ENCODE measurements around the gene GP9.

The GP9 gene

GRCh38 chr3:129047553-129047839 is 13.1 kb upstream of the GP9 start:
- no peak for TF ChIP-seq CTCF (conservative IDR thresholded peaks at IDR 0.05; ENCODE audit: low read depth, low read length)
- H3K4me3 ChIP-seq (ENCODE audit: low read depth, low read length), result no peak overlapping the region
- DNase-seq (ENCODE audit: low read depth), result no peak

- no peak for DNase-seq (ENCODE audit: low read depth)
These were observed 9.9 kb upstream of the GP9 start for GRCh38 chr3:129050556-129051295.

DNA sequence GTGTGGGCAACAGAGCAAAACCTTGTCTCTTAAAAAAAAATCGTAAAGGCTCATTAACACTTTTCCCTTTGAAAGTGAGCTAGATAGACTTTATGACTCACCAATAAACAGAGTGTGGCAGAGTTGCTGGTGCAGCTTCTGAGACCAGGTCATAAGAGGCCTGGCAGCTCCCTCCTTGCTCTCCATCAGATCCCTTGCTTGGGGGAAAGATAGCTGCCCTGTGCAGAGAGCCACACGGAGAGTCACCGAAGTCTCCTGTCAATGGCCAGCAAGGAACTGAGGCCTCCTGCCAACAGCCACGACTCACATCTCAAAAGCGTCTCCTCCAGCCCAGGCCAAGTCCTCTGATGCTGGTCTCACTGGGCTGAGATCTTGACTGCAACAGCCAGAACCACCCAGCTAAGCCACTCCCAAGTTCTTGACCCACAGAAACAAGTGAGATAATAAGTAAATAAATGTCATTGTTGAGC is 8.7 kb upstream of the GP9 start:
- no peak overlapping the region for H3K4me3 ChIP-seq (ENCODE audit: low read depth, low read length)
- no peak for DNase-seq (ENCODE audit: low read depth)
- no peak for TF ChIP-seq CTCF (conservative IDR thresholded peaks at IDR 0.05; ENCODE audit: low read depth, low read length)

More at GRCh38 chr3:129050556-129051295, 9.9 kb upstream of the GP9 start:
- TF ChIP-seq CTCF (conservative IDR thresholded peaks at IDR 0.05; ENCODE audit: low read depth, low read length), result no peak
- H3K4me3 ChIP-seq (ENCODE audit: low read depth, low read length), result no peak overlapping the region

GRCh38 chr3:129052675-129053074 is 7.9 kb upstream of the GP9 start:
- TF ChIP-seq CTCF (conservative IDR thresholded peaks at IDR 0.05; ENCODE audit: low read depth, low read length), result no peak
- DNase-seq (ENCODE audit: low read depth), result no peak
- no peak overlapping the region for H3K4me3 ChIP-seq (ENCODE audit: low read depth, low read length)

DNA sequence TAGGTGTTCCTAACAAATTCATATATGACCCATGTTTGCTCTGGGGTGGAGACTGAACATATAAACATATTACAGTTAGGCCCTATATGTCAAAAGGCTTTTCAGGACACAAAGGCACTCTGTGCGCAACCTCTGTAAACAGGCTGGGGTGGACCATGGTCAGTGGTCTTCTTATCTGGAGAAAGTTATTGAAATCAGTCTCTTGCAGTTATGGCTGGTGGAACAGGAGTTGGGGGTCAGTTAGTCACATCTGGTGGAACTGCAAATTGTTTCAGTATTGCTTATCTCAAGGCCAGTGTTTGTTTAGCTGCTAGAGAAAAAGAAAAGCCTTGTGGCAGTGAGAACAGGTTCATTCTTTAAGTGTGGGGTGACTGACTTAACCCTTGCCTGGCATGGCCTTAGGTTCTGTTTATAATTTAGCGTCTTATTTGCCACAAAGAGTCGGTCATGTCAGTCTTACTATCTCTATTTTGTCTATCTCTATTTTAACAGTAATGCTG is 5.9 kb upstream of the GP9 start:
- DNase-seq (ENCODE audit: low read depth), result peak; percentile 16
- no peak for TF ChIP-seq CTCF (conservative IDR thresholded peaks at IDR 0.05; ENCODE audit: low read depth, low read length)
- H3K4me3 ChIP-seq (ENCODE audit: low read depth, low read length), result no peak overlapping the region

GRCh38 chr3:129056451-129057173 is 4.0 kb upstream of the GP9 start:
- no peak overlapping the region for H3K4me3 ChIP-seq (ENCODE audit: low read depth, low read length)
- DNase-seq (ENCODE audit: low read depth), result no peak
- TF ChIP-seq CTCF (conservative IDR thresholded peaks at IDR 0.05; ENCODE audit: low read depth, low read length), result no peak
